Stimulated activated CD4-positive, alpha-beta T cell treated with anti-CD3 and anti-CD28 coated beads, Interleukin-15, amount 100 ng/mL, for 48 hours (primary cell): ENCODE data around the gene LZTR1.
"Not testable (repeated sequence)": the region's sequence is repeated elsewhere in the genome, so short reads cannot be mapped to it uniquely, and the experiment has no call there.

Experiments used
- DNase-seq, 2 donors: peaks; one replicate each; pipeline ENCODE4 v3.0.0-alpha.2; 2020; ENCODE audit warnings: low read depth in 2 of 2

LZTR1 gene

DNA sequence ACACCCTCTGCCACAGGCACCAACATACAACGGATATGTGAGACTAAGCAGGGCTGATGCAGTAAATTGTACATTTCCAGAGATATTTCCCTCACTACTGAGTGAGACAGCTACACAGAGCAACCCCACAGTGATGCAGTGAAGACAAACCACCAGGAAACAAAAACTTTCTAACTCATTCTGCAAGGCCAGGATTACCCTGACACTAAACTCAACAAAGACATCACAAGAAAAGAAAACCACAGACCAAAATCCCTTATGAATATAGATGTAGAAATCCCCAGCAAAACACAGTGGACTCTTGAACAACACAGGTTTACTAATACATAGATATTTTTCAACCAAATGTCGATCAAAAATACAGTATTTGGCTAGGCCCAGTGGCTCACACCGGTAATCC is 51.8 kb downstream of the LZTR1 start:
- DNase-seq, result no peak

DNA sequence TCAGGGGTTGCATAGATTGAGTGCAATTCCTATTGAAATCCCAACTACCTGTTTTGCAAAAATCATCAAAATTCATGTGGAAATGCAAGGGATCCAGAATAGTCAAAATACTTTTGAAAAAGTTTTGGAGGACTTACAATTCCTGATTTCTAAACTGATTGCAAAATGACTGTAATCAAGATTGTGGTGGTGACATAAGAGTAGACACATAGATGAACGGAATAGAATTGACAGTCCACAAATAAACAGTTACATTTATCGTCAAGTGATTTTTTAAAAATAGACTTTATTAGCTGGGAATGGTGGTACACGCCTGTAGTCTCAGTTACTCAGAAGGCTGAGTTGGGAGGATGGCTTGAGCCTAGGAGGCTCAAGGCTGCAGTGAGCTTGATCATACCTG is 52.9 kb downstream of the LZTR1 start:
- DNase-seq, result no peak

DNA sequence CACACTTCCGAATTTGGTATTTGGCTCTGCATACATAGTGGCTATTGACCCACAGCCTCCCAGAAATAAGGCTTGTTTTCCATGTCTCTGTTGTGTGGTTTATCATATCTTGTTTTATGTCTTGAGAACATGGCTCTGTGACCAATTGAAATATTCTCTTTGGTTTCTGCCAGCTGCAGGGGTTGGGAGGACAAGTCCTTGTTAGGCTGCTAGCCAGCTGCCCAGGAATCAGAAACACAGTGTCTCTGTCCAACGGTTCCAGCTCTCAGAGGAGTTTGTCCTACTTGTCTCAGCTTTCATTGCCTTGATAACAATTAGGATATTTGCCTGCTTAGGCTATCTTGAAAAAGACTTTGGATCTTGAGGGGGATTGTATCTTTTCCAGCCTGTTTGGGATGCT is 56.3 kb downstream of the LZTR1 start:
- DNase-seq, result no peak

DNA sequence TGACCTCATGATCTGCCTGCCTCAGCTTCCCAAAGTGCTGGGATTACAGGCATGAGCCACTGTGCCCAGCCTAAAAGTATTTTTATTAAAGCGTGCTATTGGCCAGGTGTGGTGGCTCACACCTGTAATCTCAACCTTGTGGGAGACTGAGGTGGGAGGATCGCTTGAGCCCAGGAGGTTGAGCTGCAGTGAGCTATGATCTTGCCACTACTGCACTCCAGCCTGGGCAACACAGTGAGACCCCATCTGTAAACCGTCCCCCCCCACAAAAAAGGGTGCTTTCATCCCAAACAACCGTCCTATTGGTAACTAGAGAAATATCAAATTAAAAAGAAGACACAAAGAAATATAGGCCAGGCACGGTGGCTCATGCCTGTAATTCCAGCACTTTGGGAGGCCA is 57.1 kb downstream of the LZTR1 start:
- DNase-seq, result not testable (repeated sequence)

DNA sequence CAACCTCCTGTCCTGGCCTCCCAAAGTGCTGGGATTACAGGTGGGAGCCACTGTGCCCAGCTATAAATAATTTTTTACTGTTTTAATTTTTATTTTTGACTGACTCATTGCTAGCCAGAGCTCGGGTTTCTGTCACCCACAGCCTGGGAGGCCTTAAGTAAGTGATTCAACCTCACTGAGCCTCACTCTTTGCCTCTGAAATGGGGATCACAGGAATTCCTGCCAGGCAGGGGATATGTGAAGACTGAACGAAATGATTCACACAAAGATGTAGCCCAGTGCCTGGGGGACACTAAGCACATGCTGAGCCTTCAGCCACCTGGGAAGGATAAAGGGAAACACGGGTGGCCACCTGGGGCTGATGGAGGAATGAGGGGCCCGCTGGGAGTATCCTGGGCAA is 59.8 kb downstream of the LZTR1 start:
- DNase-seq, result no peak

DNA sequence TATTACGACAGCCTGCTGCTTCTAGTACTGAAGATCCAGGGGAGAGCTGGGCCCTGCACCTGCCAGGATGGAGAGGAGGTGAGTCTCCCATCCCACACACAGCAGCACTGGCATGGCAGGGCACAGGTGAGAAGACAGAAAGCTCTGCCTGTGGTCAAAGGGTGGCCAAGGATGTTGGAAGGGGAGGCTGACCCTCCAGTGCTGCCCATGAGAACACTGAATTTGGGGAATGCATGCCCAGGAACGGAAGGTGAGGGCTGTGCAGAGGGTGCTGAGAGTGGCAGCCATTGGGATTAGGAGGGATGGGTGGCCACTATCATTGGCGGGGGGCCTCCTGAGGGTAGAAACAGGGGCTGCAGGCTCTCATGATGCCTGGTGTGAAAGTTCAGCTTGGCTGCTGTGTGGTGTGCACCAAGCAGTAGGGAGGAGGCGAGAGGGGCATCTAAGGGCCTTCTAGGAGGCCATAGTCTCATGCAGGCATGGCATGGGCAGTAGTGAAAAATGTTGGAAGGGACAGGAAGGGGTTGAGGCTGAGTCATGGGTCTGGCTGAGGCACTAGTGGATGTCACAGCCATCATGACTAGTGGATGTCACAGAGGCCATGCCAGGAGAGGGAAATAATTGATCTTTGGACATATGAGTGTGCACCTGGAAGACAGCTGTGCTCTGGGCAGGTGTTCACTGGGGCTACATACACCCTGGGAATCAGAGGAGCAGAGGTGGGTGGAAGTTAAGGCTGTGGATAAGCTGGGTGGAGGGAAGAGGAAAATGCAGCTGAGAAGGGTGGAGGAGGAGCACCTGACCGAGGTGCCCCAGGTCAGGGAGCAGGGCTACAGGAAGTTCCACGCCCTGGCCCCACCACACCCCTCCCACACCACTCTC is 61.1 kb downstream of the LZTR1 start:
- DNase-seq, result no peak

DNA sequence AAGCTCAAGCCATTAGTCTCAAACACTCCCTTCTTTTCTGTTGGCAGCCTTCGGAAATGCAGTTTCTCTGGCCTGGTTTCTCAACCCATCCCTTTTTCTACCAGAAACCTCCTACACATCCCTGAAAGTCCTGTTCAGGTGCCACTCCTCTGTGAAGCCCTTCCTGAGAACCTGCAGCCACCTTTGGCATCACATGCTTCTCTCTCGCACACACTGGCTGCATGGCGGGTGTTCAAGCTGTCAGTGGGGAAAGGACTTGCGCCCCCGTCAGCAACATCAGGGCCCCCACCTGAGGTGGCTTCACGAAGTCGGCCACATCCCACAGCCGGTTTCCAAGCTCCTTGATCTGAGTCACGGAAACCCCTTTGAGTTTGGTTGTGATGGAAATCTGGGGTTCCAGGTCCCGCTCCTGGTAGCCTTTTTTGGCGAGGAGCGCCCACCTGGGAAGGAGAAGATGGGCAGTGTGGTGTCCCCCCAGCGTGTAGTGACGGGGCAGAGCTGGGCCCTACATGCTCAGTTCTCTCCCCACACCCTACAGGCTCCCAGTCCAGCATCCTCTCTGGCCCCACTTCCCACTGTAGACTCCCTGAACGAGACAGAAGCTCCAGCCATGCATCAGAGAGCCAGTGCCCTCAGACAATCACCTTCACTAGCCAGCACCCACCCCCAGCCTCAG is 61.9 kb downstream of the LZTR1 start:
- DNase-seq, result no peak

DNA sequence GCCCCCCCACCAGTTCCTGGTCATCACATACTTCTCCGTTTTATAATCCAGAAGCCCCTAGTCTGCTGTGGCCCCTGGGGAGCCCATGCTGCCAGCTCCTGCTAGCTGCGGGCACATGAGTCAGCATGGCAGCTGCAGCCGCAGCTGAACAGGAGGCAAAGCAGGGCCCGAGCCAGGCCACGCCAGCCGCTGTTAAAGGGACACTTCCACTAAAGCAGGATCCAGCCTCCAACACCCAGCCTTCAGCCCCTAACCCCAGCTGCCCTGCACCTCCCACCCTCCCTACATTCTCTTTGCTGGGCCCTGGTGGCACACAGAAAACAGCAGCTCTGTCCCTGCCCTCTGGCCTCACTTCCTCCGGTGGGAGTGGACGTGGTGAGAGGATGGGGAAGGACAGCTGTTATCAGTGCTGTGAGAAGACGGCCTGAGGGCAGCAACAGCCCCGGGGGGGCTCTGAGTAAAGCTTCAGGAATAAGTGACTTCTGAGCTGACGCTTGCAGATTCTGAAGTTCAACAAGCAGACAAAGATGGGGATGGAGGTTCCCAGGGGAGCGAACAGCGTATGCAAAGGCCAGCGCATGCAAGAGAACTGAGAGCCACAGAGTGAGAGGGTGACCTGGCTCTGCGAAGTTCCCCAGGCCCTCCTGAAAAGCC is 63.0 kb downstream of the LZTR1 start:
- DNase-seq, result no peak

DNA sequence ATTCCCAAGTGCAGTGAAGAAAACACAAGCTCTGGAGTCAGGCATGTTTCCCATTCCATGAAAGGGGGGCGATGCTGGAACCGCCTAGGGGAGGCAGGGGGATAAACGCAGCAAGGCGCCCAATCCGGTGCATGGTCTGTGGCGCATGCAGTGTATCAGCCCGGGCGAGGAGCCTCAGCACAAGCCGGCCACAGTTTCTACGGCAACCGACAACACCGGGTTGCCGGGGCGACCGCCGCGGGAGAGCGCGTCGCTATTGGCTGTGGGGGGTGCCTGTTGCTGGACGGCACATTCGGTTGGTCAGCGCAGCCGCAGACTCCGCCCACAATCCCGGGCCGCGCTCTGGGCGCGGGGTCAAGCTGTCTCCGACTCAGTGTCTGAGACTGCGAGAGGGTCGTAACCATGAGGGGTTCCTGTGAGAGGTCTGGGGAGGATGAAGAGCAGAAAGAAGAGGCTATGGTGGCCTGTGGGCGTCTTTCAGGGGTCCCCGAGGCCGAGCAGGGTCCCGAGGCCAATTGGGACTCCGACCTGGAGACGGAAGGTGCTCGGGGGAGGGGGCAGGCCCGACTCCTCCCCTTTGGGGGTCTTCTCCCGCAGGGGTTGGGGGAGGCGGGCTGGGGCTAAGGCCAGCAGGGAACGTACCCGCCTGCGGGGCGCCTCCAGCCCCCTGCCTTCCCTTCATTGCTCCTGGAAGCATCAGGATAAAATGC is 63.6 kb downstream of the LZTR1 start, which contains the start of gene LRRC74B:
LRRC74B (plus strand) TSS at position 362 of the 710 bp plus-strand sequence; CDS start at position 403, 41 bp downstream.
- DNase-seq, result peak; percentile 52 to 71

DNA sequence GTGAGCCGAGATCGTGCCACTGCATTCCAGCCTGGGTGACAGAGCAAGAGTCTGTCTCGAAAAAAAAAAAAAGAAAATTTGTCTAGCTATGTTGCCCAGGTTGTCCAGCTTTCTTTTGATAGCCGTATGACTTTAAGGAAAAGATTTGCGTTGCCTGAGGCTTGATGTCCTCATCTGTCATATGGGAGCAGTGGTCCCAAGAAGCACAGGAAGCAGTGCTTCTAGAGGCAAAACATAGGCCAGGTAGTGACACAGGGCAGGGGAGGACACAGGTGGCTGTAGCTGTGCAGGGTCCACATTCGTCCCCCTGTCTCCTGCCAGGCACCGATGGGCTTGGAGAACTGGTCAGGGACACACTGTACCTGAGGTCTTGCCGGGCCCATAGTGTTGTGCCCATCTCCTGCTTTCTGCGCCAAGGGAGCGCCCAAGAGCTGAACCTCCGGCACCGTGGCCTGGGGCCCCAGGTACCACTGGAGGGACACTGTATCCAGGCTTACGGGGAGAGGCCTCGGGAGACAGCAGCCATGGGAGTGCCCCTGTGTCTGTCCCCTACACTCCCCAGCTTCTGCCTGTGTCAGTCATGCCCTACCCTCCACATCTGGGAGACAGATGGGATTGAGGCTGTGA is 65.1 kb downstream of the LZTR1 start:
- DNase-seq, result no peak

DNA sequence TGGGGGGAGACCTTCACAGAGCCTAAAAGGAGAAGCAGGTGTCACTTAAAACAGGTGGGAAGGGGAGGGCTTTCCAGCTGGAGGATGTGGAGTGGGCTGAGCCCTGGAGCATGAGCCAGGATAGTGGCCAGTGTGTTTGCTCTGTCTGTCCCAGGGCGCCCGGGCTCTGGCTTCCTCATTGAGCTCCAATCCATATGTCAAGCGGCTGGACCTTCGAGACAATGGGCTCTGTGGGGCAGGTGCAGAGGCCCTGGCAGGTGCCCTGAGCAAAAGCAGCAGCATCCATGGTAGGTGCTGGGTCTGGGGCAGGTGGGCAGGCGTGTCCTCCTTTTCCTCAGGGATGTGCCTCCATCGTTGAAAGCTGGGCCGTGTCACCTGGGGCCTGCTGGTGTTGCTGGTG is 65.6 kb downstream of the LZTR1 start:
- DNase-seq, result no peak

DNA sequence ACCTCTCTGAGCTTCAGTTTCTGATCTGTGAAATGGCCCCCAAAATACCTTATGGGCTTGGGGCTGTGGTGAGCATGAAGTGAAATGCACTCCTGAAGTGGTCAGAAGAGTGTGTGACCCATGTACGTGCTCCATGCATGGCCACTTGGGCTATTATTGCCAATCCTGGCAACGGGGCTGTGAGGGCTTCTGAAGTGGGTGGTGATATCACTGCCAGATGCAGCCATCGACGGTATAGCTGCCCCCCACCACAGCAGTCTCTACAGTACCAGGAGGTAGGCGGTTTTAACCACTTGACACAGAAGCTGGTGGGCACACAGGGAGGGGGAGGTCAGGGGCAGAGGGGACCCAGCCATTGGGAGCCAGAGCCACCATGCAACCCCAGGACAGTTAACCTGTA is 66.4 kb downstream of the LZTR1 start:
- not testable (repeated sequence) for DNase-seq
